Ureter (tissue), 1 donor: Measurements from ENCODE around the gene KLHL29. TPM values are rescaled to one million over a fixed set of nuclear protein-coding genes. Genes with fewer than 3 reads are reported as not detected.

Experiments
- DNase-seq: peaks from one replicate; pipeline ENCODE4 v3.0.0-alpha.2; 2020; ENCODE audit warnings: low spot score
- total RNA-seq: library from RNA; stranded (reverse); gene quantifications from one replicate; pipeline ENCODE4 v1.2.4, GENCODE V29; 2023
- donor health status: DM: yes; HTN: yes; CAD: no.

Gene KLHL29
- total RNA-seq, 1 donor from 2014 or later = 16.8 TPM

DNA sequence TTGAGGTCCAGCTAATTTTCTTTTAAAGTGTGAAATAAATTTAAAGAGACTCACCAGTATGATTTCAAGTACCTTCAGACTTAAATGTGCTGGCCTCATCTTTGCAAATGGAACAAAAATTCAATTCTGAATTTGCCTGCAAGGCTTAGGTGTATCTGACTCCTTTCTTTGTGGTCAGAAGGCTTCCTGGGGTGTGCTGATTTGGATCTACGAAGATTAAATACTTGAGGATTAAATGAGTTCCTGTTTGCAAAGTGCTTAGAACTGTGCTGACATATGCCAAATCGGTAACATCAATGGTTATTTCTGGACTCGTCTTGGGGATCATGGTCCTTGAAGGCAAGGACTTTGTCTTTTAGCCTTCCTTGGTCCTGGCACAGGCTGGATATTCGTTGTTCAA, 9.7 kb downstream of the KLHL29 start:
- no peak for DNase-seq

DNA sequence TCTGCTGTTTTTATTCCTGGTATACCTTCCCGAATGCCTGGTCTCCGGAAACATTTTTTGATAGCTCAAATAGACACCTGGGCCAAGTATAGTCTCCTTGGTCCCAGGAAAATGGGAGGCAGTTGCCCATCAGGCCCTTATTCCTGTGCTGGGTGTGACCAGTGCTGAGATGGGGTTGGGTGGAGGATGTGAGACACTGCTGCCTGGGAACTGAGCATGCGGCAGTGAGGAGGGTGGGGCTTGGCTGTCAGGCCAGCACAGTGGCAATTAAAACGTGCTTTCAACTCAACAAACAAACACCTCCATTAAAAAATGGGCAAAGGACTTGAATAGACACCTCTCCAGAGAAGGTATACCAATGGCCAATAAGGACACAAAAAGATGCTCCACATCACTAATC, 12.5 kb downstream of the KLHL29 start:
- DNase-seq = no peak

DNA sequence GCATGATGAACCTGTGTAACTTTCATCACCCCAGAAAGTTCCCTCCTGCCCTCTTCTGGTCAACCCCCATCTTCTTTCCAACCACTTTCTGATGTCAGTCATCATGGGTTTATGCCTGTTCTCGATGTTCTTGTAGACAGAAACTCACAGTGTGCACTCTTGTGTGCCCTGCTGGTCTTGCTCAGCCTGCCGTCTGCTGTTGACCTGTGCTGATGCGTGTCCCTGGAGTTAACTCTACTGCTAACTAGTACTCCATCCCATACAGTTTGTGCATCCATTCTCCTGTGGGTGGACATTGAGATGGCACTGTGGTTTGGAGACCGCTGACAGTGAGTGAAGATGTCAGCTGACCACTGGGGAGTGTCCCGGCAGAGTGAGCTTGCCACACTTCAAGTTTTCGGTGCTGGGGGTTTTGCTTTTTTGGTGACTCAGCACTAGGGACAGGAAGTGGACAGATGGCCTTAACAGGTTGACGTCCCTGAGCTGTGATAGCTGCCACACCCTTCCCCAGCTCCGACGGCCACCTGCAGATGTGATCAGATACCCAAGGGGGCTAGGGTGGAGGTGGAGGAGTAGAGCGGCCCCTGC, 14.8 kb downstream of the KLHL29 start:
- DNase-seq = no peak

DNA sequence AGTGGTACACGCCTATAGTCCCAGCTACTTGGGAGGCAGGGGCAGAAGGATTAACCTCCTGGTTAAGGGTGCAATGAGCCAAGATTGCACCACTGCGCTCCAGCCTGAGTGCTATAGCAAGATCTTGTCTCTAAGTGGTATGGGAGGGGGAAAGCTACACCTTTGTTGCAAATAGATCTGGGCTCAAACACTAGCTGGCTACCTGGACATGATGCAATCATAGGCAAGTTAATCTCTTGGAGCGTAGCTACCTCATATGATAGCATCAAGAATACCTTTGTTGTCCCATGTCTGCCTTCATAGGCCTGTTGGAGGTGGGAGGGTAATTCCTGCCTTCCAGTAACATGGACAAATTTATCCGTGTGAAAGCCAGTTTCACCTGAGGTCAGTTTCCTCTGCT, 15.7 kb downstream of the KLHL29 start:
- no peak for DNase-seq

DNA sequence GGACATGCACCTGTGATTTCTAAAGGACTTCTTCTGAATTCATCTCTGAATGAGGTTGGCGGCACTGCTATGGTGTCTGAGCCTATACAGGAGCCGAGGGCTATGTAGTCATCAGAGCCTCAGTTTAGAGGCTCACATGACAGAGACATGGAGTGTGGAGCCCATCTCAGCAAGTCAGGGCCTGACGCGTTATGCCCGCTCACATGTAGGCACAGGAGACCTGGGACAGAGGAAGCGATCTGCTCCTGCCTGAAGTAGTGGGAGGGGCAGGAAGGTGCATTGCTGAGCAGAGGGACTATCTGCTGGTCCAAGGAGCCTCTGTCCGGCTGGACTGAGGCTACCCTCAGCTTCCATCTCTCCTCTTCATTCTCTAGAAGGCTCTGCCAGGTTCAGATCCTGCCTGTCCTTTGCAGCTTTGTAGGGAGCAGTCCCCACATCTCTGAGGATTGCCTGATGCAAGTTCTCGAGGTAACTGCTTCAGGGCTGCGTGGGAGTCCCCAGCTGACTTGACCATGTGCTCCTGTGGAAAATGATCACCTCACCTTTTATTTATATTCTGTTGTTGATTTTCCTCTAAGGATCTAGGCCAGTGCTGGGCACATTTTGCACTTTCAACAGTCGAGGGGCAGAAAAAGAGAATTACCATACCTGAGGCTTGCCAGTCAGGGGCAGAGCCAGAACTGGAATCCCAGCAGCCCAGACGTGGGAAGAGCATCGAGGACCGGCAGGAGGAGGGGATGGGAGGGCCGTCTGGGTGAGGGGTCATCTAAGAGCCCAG, 16.6 kb downstream of the KLHL29 start:
- no peak for DNase-seq

DNA sequence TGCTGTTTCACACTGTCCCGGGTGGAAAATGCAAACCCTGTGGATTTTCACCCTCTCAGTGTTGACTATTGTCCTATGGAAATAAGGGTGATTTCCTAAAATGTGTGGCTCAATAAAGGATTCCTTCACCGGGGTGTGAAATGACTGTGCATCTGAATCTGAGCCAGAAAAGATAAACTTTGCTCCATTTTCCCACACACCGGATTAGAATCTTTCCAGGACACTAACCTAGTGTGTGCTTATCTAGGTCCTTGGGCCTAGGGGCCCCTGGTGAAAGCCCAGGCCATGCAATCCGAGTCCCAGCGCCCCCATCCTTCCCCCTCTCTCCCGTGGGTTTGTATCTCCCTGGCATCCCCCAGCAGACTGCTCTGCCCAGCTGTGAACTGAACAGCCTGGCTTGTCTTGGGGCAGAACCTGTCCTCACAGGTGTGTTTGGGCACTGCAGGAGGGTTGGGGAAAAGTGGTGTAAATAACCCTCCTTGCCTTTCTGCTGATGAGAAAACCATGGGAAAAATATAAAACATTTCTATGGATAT, 17.3 kb downstream of the KLHL29 start:
- DNase-seq = no peak

DNA sequence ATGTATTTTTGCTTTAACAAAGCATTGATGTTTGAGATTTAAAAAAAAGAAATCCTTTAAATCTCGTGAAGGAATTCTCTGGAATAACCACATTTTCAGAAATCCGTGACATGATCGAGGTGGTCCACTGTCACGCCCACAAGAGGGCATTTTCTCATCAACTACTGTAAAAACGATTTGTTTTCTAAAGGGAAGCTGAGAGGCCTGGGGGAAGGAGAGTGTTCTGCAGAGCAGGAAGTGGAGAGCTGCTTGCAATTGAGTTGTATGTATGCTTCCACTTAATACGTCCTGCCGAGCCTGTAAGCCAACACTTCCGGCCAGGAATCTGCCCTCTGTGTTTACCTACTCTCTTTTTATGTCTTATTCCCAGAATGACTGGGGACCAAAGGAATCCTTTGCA, 19.4 kb downstream of the KLHL29 start:
- DNase-seq = peak; percentile 66

DNA sequence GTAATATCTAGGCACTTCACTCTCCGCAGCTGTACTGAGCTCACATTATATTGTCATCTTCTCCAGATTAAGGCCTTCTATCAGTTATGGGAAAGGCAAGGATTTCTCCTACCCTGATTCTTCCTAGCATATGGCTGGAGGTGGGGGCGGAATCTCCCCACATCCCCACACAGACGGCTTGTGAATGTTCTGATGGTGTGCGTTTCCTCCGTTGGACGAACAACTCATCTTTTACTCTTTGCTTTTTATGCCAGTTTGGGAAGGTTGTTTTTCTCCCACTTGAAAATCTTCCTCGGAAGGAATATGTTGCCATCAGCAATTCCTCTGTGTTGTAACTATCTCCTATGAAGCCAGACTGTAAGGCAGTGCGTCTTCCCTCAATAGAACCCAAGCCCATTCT, 24.3 kb downstream of the KLHL29 start:
- no peak for DNase-seq

DNA sequence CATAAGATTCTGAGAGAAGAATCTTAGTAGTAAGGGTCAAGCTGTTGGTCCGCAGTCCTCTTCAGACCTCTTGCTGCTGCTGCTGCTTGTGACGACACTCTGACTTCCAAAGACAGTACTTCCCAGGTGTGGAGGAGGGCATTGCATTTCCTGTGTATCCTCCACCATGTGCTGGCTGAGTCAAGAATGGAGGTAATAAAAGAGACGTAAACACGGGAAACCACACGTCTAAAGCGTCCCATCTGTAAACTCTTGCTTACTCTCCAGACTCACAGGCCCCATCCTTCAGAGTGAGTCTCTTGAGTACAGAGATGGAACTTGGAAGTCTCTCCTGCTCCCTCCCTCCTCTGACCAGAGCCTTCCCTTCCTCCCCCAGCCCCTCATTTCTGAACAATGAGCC, 25.6 kb downstream of the KLHL29 start:
- DNase-seq = no peak

DNA sequence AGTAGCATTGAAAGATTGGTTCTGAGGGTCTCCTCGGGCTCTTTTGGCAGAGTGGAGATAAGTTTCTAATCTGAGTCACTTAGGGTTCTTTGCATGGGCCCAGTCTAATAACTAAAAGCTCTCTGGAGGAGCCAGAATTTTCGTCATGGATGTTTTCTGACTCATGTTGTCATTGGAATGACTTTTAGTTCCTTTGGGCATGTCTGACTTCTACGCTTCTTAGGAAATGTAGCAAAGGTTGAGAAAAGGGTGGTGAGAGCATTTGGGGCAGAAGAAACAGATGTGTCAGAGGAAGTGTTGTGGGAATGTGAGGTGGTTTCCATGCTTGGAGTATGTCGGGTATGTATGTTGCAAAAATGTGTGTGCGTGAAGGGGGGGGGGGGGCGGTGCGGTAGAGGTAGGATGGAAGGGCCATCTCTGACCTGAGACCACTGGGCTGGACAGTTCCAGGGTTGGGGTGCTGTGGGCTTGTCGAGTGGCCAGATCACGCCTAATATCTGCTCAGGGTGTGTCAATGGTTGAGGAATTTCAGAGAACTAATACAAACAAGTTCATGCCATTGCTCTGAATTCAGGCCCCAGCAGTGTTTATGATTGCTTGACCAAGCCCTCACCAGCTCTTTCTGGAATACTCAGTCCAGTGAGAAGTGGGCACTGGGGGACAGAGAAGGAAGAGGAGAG, 26.9 kb downstream of the KLHL29 start:
- DNase-seq = no peak

DNA sequence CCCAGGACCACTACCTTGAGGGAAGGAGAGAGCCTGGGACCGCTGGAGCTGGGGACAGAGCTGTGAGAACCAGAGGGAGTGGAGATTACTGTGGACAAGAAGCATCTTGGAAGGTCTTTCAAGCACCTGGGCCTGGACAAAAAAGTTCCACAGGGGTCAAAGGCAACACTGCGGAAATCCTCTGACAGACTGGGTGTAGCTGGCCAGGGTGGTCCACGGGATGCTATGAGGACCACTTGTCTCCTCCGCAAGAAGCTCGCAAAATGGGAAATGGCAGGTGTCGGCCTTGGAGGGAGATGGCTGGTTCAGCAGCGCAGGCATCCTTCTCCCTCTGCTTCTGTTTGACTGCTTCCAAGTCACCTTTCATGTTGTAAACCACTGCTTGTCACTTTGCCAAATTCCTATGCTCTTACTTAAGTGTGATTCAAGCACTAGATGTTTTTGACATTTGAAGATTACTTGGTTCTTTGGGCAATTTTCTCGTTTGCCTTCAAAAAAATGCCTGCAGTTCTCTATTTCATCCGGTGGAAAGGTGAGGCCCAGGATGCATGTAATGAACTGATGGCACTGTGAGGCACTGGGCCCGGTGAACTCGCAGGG, 27.7 kb downstream of the KLHL29 start:
- DNase-seq = no peak

DNA sequence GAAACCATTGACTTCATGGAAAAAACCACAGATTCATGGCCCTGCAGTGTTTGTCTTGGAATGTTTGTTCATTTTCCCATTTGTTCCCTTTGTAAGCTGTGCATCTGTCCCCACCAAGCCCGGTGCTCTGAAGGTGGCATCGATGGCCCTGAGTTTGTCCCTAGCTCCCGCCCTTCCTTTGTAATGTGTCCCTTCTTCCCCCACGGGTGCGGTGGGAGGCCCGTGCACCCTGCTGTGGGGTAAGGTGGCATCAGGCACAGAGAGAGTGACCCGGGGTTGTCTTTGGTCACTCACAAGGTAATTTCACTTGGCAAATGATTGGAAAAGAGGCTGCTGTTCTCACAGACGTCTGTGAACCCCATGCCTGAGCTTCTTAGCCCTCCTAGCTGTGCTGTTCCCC, 28.7 kb downstream of the KLHL29 start:
- no peak for DNase-seq

DNA sequence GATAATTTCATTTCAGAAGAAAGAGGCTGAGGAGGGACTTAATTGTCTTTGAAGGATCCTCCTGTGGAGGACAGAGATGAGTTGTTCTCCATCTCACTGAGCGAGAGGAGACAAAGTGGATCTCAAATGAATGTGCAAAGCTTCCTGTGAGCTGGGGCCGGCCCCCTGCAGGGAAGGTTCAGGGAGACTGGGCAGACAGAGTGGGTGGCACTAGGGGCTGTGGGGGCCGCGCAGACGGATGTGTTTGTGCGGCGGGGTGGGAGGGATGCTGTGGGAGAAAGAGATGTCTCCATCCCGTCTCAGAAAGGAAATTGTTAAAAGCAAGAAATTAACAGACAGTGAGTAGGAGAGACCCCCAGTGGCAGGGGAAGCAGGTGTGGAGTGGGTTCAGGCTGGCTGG, 29.1 kb downstream of the KLHL29 start:
- no peak for DNase-seq

DNA sequence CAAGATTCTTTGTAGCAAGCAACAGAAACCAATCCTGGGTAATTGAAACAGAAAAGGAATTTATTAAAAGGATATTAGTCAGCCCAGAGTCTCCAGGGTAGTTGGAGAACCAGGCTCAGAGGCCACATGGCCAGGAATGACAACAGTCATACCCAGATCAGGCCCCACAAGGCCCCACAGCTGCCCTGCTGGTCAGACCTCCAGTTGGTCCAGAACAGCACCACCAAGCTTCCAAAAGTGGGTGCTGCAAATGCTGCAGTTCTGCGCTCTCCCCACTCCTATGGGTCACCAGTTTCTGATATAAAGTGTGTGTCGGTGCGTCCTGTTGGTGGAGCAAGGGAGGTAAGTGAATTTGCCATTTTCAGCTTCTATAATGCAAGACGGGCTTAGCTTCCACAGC, 29.9 kb downstream of the KLHL29 start:
- no peak for DNase-seq

DNA sequence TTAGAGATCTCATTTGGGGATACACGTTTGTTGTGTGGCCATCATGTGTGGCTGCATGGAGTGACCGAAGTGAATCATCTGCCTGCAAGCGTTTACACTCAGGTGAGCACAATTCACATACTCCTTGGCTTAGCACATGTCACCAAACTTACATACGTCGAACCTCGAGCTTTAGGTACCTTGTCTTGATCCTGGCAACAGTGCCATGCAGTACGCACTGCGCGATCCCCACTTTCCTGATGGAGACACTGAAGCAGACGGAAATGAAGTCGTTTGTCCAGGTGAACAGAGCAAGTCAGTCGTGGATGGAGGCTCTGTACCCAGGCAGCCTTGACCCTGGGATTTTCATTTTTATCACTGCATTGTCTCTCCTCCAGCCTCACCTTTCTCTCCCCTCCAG, 32.3 kb downstream of the KLHL29 start:
- DNase-seq = no peak

DNA sequence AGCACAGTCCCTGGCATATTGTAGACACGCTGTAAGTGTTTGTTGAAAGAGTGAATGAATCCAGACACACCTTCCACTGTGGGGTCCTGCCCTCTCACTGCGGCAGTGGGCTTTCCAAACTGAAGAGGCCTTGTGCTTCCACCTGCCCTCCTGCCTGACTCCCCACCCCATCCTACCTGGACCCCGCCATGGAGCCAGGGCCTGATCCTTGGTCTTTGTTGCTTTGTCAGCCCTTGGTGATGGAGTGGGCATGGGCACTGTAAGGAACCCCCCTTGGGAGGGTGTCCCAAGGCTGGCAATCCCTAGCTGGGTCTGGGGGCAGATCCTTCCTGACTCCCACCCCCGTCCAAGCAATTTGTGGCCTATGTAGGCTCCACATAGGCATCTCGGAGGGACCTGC, 33.1 kb downstream of the KLHL29 start:
- DNase-seq = no peak

DNA sequence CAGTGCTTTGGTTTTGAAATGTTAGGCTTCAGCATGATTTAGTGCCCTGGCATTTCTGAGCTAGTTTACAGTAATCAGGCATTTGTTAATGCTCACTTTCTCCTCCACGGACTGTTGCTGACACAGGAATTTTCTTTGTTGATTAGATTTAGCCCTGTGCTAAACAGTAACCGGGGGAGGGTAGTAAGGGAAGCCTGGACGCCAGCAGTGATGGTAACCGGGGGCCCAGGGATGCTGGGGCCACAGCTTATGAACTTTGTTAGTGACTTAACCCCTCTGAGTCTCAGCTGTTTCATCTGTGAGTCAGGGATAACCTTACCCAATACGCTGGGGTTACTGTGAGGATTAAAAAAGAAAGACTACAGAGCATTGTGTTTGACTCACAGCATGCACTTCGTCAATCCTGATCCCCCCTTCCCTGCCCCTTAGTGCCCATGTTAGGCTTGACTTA, 33.5 kb downstream of the KLHL29 start:
- no peak for DNase-seq

DNA sequence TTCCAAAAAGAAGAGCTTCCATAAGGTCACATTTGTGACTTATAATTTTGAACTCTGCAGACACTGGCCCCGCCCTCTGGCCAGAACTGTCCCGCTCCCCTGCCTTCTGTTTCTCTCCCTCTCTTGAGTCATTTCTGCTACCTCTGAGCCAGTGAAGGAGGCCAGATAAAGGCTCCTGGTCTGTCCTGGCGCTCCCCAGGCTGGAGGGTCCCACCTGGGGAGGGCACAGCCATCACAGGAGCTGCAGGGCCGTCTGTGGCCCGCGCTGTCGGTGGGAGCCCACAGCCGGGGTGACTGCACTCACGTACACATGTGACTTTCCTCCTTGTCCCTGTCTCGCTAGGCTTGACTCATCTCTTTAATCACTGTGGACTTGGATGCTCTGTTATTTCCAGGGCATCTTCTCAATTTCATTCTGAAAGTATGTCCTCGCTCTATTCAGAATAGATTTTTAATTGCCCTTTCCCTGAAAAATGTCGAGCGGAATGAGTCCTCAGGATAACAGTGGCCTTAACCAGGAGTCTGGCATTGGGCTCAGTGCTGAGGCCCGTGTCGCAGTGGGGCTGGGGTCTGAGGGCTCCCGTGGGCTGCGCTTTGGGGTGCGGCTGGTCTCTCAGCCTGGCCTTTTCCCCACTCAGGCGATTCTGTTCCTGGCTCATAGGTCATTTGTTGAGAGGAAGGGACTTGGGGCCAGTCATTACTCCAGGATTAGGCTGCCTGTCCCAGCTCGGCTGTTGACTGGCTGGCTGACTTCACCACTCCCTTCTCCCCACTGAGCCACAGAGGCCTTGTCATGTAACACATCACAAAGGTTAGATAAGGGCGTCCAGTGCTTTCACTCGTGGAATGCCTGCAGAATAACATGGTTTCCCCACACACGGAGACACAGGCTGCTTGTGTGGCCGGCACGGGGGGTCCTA, 34.5 kb downstream of the KLHL29 start:
- peak; percentile 34 for DNase-seq

DNA sequence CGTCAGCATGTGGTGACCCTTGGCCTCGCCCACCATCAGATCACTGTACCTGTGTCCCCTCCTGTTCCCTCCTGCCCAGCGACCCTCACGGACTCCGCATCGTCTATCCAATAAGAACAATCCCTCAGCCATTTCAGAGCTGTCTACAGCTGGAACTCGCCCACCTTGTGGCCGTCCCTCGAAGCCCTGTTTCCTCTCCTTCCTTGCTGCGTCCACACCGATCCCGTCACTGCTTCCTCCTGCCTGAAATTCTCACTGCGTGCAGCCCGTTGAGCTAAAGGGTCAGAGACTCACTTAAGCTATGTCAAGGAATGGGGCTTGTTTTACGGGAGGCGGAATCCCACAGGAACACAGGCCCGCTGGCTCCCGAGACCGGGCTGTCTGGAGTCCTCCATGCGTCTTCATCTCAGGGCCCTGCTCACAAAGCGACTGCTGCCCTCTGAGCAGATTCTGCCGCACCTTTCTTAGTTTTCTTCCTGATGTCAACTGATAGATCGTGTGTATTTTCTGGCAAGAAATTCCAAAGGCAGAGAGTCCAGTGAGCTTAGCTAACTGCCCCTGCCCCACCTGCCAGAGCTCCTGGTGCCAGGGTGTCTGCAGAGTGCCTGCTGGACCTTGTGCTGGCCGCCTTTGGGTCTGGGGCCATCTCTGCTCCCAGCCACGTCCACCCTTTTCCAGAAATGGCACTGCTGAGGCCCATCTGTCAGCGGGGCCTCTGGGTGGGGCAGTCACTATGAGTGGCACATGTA, 35.3 kb downstream of the KLHL29 start:
- DNase-seq = peak; percentile 40

DNA sequence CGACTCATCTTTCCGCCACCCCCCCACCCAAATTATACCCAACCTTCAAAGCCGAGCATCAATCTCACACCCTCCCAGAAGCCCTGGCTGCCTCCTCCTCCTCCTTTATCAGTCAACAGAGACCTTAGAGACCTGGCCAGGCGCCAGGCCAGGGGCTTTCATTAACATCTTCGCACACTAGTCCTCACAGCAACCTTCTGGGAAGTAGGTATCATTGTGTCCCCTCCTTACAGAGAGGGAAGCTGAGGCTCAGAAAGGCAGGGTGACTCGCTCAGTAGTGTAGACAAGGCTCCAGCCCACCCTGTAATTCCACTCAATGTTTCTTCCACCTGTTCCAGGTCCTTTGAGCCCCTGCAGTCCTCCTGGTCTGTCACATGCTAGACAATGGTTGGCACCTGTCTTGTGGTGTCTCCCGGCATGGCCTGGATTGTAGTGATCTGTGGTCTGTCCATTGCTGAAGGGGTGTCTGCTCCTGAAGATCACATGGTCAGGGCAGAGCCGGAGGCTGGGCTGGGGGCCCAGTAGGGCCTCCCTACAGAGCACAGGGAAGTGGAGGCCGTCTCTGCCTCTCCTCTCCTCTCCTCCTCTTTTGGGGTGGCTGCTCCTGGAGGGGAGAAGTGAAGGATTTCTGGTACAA, 36.0 kb downstream of the KLHL29 start:
- peak; percentile 23 for DNase-seq
